Glomerular endothelial cell (primary cell): Measurements from ENCODE around the gene NPHS1. TPM values are rescaled to one million over a fixed set of nuclear protein-coding genes. Genes with fewer than 3 reads are reported as not detected.

Experiments
- DNase-seq: peaks from one replicate; pipeline ENCODE4 v3.0.0-alpha.2; 2011; ENCODE audit warnings: low read depth, low spot score; ENCODE audit errors: extremely low read depth
- total RNA-seq: library from RNA; depleted of rRNA; stranded (reverse); fragments of >200 nt; gene quantifications from 2 replicates; pipeline ENCODE4 v1.2.3, GENCODE V29; 2015

The NPHS1 gene
- total RNA-seq, 1 donor from 2014 or later = not detected

DNA sequence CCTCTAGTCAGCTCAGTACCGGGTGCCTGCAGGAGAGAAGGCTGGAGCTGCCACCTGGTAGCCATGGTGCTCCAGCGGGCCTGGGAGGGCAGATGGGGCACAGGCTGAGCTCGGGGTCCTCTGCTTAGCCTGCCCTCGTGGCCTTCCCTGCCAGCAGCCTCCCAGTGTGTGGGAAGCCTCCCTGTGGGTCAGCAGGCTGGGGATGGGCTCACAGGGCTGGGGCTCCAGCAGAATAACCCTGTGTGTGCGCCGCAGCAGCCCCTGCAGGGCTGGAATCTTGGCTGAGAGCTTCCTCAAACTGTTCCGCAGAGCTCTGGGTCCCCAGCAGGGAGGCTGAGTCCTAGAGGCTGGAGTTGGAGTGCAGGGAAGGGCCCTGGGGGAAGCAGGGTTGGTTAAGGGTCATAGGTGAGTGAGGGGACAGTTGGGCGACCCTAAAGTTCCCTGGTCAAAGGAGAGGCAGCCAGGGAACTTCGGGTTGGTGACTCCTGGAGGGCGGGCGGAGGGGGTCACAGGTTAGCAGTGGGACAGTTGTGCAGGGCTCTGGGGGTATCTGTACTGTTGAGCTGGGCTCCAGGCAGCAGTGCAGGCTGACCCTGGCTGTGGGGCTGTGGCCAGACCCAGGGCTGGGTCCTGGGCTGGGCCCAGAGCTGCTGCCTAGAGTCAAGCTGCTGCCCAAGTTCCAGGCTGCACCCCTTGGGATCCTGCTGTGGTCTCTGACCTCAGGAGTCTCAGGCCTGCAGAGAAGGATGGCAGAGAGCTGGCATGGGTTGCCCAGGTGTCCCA, 62.9 kb downstream of the NPHS1 start:
- no peak for DNase-seq

DNA sequence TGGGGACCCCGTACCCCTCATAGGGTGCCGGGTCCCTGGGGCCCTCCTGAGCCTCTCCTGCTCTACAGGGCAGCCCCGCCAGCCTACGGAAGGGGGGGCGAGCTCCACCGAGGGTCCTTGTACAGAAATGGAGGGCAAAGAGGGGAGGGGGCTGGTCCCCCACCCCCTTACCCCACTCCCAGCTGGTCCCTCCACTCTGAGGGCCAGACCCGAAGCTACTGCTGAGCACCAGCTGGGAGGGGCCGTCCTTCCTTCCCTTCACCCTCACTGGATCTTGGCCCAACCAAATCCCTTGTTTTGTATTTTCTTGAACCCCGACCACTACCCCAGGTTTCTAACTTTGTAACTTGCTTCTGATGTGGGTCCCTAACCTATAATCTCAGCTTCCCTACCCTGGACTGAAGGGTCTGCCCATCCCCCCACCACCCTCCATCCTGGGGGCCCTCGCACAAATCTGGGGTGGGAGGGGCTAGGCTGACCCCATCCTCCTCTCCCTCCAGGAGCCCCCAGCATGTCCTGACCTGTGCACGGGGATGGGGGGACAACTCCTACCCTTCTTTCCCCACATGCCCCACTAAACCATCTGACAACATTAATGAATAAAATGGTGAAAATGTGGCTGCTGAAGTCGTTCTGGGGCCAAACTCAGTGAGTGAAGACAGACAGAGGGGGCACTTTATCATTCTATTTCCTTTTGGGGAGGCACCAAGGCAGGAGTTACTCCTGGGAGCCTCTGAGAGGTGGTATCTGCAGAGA, 63.9 kb downstream of the NPHS1 start:
- no peak for DNase-seq

DNA sequence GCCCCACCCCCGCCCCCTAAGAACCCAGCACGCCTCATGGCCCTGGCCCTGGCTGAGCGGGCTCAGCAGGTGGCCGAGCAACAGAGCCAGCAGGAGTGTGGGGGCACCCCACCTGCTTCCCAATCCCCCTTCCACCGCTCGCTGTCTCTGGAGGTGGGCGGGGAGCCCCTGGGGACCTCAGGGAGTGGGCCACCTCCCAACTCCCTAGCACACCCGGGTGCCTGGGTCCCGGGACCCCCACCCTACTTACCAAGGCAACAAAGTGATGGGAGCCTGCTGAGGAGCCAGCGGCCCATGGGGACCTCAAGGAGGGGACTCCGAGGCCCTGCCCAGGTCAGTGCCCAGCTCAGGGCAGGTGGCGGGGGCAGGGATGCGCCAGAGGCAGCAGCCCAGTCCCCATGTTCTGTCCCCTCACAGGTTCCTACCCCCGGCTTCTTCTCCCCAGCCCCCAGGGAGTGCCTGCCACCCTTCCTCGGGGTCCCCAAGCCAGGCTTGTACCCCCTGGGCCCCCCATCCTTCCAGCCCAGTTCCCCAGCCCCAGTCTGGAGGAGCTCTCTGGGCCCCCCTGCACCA, 65.0 kb downstream of the NPHS1 start:
- no peak for DNase-seq

DNA sequence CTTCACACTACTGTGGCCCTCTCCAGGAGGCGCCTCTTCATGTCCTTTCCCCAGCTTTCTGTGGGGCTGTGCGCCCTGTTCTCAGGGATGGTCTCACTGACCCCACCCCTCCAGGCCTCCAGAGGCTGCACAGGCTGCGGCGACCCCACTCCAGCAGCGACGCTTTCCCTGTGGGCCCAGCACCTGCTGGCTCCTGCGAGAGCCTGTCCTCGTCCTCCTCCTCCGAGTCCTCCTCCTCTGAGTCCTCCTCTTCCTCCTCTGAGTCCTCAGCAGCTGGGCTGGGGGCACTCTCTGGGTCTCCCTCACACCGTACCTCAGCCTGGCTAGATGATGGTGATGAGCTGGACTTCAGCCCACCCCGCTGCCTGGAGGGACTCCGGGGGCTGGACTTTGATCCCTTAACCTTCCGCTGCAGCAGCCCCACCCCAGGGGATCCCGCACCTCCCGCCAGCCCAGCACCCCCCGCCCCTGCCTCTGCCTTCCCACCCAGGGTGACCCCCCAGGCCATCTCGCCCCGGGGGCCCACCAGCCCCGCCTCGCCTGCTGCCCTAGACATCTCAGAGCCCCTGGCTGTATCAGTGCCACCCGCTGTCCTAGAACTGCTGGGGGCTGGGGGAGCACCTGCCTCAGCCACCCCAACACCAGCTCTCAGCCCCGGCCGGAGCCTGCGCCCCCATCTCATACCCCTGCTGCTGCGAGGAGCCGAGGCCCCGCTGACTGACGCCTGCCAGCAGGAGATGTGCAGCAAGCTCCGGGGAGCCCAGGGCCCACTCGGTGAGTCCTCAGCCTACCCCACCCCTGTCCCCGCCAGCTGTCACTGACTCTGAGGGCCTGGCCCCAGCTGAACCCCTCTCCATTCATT, 65.8 kb downstream of the NPHS1 start:
- no peak for DNase-seq

DNA sequence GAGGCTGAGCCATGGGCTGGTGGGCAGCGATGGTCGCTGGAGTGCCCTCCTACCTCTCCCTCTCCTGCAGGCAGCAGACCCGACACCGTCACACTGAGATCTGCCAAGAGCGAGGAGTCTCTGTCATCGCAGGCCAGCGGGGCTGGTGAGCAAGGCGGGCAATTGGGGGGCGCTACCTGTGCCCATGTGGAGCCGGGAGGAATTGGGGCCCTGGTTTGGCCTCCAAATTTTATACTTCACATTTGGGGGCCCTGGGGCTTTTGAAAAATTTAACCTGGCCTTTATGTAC, 67.0 kb downstream of the NPHS1 start:
- DNase-seq = no peak

DNA sequence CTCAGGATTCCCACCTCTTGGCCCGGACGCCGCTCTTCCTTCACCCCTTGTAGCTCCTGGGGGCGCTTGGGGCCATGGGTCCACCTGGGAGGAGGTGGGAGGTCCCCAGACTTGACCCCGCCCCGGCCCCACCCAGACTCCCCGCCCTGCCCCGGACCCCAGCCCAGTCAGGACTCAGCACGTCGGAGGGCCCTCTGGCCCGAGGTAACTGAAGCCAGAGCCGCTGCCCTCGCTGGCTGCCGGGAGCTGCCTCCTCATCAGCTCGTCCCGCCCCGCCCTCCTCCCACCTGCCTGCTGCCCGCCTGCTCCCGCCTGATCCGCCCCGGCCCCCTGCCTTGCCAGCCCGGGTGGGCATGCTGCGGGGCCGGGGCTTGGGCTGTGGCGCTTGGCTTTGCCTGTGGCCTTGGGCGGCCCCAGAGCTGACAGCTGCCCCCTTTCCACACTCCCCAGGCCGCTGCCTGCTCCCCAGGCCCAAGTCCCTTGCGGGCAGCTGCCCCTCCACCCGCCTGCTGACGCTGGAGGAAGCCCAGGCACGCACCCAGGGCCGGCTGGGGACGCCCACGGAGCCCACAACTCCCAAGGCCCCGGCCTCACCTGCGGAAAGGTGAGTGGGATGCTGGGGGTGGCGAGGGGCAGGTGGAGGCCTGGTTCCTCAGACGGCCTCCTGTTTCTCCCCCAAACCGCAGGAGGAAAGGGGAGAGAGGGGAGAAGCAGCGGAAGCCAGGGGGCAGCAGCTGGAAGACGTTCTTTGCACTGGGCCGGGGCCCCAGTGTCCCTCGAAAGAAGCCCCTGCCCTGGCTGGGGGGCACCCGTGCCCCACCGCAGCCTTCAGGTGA, 67.6 kb downstream of the NPHS1 start:
- no peak for DNase-seq

DNA sequence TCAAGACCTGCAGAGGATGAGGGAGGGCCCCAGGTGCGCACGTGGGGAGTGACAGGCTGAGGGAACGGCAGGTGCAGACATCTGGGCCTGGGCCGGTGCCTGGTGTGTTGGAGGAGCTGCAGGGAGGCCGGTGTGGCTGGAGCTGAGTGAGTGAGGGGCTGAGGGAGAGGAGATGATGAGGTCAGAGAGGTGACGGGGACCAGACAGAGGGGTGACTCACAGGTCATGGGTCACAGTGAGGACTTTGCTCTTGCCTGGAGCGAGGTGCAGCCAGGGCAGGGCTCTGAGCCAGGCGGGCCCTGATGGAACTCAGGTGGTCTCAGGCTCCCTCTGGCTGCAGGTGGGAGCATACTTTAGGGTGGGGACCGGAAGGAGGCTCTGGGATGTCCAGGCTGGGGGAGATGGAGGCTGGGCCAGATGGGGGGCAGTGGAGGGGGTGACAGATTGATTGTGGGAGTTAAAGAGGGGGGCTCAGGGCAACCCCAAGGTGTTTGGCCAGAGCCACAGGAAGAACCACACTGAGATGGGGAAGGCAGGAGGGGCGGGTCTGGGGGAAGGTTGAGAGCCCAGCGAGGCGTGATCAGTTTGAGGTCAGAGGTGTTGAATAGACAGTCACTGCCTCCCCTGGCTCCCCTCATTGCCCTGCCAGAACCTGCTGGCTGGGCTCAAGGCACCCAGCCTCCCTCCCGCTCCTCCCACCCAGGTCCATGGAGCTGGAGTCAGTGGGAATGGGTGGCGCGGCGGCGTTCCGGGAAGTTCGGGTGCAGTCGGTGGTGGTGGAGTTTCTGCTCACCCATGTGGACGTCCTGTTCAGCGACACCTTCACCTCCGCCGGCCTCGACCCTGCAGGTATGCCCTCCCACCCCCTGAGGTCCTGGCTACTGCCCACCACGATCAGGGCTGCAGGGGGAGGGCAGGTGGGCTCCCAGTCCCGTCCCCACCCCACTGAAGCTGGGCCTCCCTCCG, 68.6 kb downstream of the NPHS1 start:
- no peak for DNase-seq

DNA sequence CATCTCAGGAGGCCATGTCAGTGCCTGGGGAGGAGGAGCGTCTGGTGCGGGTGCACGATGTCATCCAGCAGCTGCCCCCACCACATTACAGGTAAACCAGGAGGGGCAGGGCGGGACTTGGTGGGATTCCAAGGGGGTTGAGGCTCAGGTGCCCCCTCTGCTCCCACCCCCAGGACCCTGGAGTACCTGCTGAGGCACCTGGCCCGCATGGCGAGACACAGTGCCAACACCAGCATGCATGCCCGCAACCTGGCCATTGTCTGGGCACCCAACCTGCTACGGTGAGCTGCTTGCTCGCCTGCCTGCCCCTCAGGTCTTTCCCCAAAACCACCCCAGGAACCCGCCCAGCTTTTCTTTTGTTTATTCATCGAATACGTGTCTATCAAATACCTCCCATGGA, 69.7 kb downstream of the NPHS1 start:
- DNase-seq = no peak

DNA sequence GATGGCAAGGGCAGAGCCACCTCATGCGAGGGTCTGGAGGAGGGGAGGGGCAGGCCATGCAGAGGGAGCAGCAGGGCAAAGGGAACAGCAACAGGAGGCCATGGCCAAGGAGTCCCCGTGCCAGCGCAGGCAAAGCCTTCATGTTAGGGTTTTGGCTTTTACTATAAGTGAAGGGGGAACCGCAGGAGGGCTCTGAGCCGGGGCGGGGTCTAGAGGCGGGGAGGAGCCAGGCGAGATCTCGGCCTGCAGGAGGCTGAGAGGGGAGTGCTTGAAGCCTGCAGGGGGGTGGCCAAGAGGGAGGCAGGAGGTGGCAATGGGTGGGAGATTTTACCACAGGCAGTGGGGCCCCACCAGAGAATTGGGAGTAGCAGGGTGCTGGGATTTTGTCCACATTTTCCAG, 70.7 kb downstream of the NPHS1 start:
- no peak for DNase-seq

DNA sequence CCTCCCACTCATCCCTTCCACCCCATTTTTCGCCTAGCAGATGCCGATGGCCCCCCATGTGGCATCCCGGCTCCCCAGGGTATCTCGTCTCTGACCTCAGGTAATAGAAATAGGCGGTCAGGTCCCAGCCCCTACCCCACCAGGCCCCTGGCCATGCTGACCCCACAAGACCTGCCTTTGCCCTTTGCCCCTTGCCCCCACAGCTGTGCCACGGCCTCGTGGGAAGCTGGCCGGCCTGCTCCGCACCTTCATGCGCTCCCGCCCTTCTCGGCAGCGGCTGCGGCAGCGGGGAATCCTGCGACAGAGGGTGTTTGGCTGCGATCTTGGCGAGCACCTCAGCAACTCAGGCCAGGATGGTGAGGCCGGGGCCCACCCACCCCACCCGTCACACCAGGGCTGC, 71.6 kb downstream of the NPHS1 start:
- DNase-seq = no peak

DNA sequence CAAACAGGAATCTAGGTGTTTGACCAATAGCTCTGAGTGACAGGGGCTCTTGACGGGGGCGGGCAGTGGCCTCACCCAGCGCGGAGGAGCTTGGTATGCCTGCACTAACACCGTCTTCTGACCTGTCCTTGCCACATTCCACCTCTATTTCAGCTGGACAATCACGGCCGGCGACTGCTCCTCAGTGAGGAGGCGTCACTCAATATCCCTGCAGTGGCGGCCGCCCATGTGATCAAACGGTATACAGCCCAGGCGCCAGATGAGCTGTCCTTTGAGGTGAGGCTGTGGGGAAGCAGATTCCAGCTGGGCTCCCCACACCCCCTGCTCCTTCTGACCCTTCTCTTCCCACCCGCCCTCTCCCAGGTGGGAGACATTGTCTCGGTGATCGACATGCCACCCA, 72.2 kb downstream of the NPHS1 start:
- DNase-seq = no peak

DNA sequence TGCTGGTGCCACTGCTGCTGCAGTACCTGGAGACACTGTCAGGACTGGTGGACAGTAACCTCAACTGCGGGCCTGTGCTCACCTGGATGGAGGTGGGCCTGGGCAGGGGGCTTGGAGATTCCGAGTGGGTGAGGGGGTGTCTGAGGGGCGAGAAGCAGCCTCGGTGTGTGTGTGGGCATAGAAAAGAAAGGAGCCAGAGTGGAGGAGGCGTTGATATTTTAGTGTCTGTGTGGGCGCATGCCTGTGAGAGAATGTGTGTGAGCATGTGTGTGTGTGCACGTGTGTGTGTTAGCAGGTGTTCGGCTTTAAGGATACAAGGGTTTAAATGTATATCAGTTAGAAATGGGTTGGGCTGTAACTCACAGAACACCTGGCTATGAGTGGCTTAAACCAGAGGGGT, 73.3 kb downstream of the NPHS1 start:
- no peak for DNase-seq

DNA sequence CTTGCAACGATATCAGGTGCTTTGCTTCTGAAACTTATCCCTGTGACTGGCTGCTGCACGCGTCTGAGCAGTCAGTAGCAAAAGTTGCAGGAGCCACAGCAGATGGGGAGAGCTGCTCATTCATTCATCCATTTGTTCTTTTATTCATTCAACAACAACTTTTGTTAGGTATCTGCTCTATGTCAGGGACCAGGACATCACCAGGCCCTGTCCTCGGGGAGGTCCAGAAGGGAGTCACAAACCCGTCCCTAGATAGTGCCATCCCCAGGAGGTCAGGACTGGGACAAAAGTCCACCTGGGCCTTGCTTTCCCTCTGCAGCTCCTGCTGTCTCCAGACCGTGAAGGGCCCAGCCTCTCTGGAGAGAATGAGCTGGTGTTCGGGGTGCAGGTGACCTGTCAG, 74.3 kb downstream of the NPHS1 start:
- no peak for DNase-seq

DNA sequence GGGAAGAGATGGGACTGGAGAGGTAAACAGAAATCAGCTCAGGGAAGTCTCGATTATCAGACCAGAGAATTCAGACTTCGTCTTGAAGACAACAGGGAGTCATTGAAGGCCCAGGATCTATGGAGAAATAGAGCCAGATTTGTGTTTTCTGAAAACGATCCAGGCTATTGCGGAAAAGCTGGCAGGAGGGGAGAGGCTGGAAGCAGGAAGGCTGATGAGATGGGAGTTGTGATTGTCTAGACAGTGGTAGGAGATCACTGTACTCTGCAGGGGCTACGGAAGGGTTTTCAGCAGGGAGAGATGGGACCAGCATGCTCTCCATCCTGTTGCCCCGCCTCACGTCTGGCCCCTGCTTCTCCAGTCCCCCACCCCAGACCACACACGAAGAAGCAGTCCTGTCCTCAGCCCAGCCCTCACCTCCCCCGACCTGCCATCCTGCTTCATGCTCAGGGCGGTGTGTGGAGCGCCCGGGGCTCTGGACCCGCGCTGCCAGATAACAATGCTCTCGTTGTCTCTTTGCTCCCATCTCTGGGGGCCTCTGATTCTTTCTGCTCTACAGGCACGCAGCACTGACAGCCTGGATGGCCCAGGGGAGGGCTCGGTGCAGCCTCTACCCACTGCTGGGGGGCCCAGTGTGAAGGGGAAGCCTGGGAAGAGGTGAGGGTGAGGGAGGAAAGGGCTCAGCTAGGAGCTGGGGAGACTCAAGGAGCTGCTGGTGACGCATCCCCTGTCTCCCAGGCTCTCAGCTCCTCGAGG, 75.0 kb downstream of the NPHS1 start:
- no peak for DNase-seq

DNA sequence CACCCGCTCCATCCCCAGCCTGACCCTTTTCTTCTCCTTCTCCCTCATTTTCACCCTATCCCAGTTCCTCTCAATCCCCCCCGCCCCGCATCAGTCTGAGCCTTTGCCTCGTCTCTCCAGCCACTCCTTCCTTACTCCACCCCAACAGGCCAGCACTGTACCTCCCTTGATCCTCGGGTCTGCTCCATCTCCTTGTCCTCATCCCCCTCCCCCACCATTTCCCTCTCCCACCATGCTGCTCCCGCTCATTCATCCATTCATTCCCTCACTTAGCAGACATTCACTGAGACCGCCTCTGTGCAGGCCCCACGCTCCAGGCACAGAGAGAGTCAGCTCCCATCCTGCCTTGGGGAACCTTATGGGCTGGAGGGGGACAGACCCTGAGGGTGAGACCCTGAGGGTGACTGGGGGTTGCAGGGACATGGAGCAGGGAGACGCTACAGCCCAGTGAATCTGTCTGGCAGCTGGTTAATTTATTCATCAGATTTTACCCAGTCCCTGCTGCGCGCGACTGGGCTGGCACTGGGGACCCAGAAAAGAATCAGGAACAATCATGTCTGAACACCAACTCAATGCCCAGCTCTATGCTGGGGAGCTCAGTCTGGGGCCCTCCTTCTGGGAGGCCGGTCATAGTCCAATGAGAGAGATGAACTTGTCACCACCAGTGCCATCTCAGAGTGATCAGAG, 76.1 kb downstream of the NPHS1 start:
- DNase-seq = no peak
